A673 (cell line): ENCODE results near the gene ITGA1.

Experiments used
- CTCF ChIP-seq: fragments of 300-800, 200-600 bp; sonication (generic); conservative IDR thresholded peaks from 2 replicates; pipeline ENCODE4 v1.5.1; 2017; ENCODE audit warnings: low read depth, mild to moderate bottlenecking, antibody characterized with exemption, low read length, moderate library complexity, mixed read lengths
- EZH2 ChIP-seq: fragments of 200-600 bp; sonication (generic); IDR thresholded peaks from 2 replicates; pipeline ENCODE4 v1.6.1; 2017; ENCODE audit warnings: borderline replicate concordance, low read depth, mild to moderate bottlenecking, mixed read lengths, antibody characterized with exemption, low read length; ENCODE audit not compliant: poor library complexity, severe bottlenecking

DNA sequence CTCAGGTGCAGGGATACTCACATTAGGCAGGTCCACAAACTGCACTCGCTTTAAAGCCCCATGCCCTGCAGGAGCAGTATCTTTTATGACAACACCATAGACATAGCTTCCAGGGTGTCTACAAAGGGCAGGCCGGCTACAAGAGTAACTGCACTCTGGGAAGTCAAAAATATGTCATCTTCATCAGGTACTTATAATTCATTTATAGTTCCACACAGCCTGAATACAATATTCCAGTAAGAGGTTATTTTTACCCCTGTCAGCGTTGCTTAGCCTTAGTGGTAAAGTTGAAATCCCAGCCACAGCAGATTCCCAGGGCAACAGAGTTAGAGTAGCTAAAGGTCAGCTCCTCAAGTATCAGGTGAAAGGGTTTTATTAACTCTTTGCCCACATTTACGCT, 119.1 kb downstream of the ITGA1 start:
- TF ChIP-seq EZH2 (no peak), CTCF (no peak)
